Measurements from ENCODE around the gene ZBTB34. TPM values are rescaled to one million over a fixed set of nuclear protein-coding genes. Genes with fewer than 3 reads are reported as not detected.

The ZBTB34 gene
- polyA plus RNA-seq, 2 of the 4 experiments (the other 2 are of a cell fraction), result 4.1 to 6.4 TPM

GRCh38 chr9:126829035-126829434 is 31.4 kb upstream of the ZBTB34 start:
- Histone ChIP-seq H3K4me1 (peaks cover 4% of the 10 kb centered on the region; the same call in 2 of the 3 replicates), H3K4me3 (no peak overlapping the region), H3K9me3 (no peaks in the 10 kb centered on the region), H3K4me2 (no peak overlapping the region), H3K27ac (no peak overlapping the region)
- FAIRE-seq (no peak), ATAC-seq (no peak), DNase-seq (ENCODE audit: low read depth in 1 of 2, low spot score in 1 of 2) (no peak)
- TF ChIP-seq SREBF2 (IDR thresholded peaks at IDR 0.05) (no peak), SMC3 (IDR thresholded peaks at IDR 0.05) (no peak), KDM5A (IDR thresholded peaks at IDR 0.05) (no peak), ESRRA (IDR thresholded peaks at IDR 0.05; ENCODE audit: borderline replicate concordance, low read length) (no peak), CBX8 (IDR thresholded peaks at IDR 0.05) (no peak), ZC3H11A (IDR thresholded peaks at IDR 0.05) (no peak), ATOH8 (CRISPR knock-in tag; IDR thresholded peaks at IDR 0.05; ENCODE audit: low read depth) (no peak), BHLHE40 (IDR thresholded peaks at IDR 0.05; ENCODE audit: low read depth, low read length) (no peak), MAFK (IDR thresholded peaks at IDR 0.05; ENCODE audit: partially characterized antibody) (no peak)
- CTCF ChIA-PET, result interaction anchor here (0.6 to 2.0 kb wide), 4 partner anchors 9 to 22 kb away, joined by 3 to 6 read pairs (median 4); no protein-coding TSS in a partner anchor
- 94% methylated on average over 1 of the region's 1 CpG for WGBS (ENCODE audit: missing lambda C conversion rate)
- POLR2A ChIA-PET, result no interaction called here

GRCh38 chr9:126830827-126831226 is 29.6 kb upstream of the ZBTB34 start:
- DNase-seq (ENCODE audit: low read depth in 1 of 2, low spot score in 1 of 2), result no peak
- CTCF ChIA-PET, result interaction anchor here (2.1 to 2.7 kb wide), 2 partner anchors 28 to 49 kb away, joined by 7 to 11 read pairs; no protein-coding TSS in a partner anchor
- no peak overlapping the region for H3K4me3 ChIP-seq
- H3K9me3 ChIP-seq, result no peaks in the 10 kb centered on the region
- ATAC-seq, result no peak
- H3K4me2 ChIP-seq, result no peak overlapping the region
- H3K4me1 ChIP-seq, result no peaks in the 10 kb centered on the region
- no peak for TF ChIP-seq E2F6 (IDR thresholded peaks at IDR 0.05; ENCODE audit: borderline replicate concordance, low read depth)
- POLR2A ChIA-PET, result no interaction called here
- H3K27ac ChIP-seq, result no peak overlapping the region
- 86% methylated on average over 3 of the region's 3 CpGs for WGBS (ENCODE audit: missing lambda C conversion rate)
- FAIRE-seq, result no peak

GRCh38 chr9:126832440-126832839 is 28.0 kb upstream of the ZBTB34 start:
- CTCF ChIA-PET, result interaction anchor here (1.1 to 2.7 kb wide), 4 partner anchors 12 to 70 kb away, joined by 3 to 11 read pairs (median 6); no protein-coding TSS in a partner anchor

More at GRCh38 chr9:126832440-126832839, 28.0 kb upstream of the ZBTB34 start:
- no peaks in the 10 kb centered on the region for H3K4me1 ChIP-seq
- no peaks in the 10 kb centered on the region for H3K9me3 ChIP-seq
- no peak for FAIRE-seq
- no peak overlapping the region for H3K4me2 ChIP-seq
- TF ChIP-seq BHLHE40 (IDR thresholded peaks at IDR 0.05; ENCODE audit: low read depth, low read length), result no peak
- no peak for TF ChIP-seq E2F6 (IDR thresholded peaks at IDR 0.05; ENCODE audit: borderline replicate concordance, low read depth)
- TF ChIP-seq BCL3 (IDR thresholded peaks at IDR 0.05), result no peak
- no peak for TF ChIP-seq REST (IDR thresholded peaks at IDR 0.05)
- no peak for TF ChIP-seq FOSL2 (IDR thresholded peaks at IDR 0.05)
- no peak for TF ChIP-seq FOSL2 (CRISPR knock-in tag; IDR thresholded peaks at IDR 0.05)
- TF ChIP-seq MYC (IDR thresholded peaks at IDR 0.05; ENCODE audit: borderline replicate concordance, low read length), result no peak
- no peak for TF ChIP-seq TP53 (CRISPR knock-in tag; IDR thresholded peaks at IDR 0.05)
- no peak for TF ChIP-seq PHF8 (IDR thresholded peaks at IDR 0.05; ENCODE audit: borderline replicate concordance, low read depth)
- TF ChIP-seq ZC3H11A (IDR thresholded peaks at IDR 0.05), result no peak
- no peak for TF ChIP-seq RARB (CRISPR knock-in tag; IDR thresholded peaks at IDR 0.05)
- no peak for TF ChIP-seq ZFP36 (IDR thresholded peaks at IDR 0.05; ENCODE audit: borderline replicate concordance, partially characterized antibody)
- no peak for TF ChIP-seq EHF (CRISPR knock-in tag; IDR thresholded peaks at IDR 0.05)
- no peak for TF ChIP-seq HOXB5 (CRISPR knock-in tag; IDR thresholded peaks at IDR 0.05)
- H3K4me3 ChIP-seq, result no peak overlapping the region
- 93% methylated on average over 9 of the region's 9 CpGs for WGBS (ENCODE audit: missing lambda C conversion rate)
- POLR2A ChIA-PET, result no interaction called here
- no peak for ATAC-seq
- DNase-seq (ENCODE audit: low read depth in 1 of 2, low spot score in 1 of 2), result no peak
- no peak overlapping the region for H3K27ac ChIP-seq
